ENCODE data around the gene ZNF774. TPM values are rescaled to one million over a fixed set of nuclear protein-coding genes. Genes with fewer than 3 reads are reported as not detected.
"Not testable (repeated sequence)": the region's sequence is repeated elsewhere in the genome, so short reads cannot be mapped to it uniquely, and the experiment has no call there.

ZNF774 gene
- 1 to 10 TPM in 2 of 3 donors, under 1 TPM in 1; 0.46 to 1.2 (median 1.0) TPM for total RNA-seq

DNA sequence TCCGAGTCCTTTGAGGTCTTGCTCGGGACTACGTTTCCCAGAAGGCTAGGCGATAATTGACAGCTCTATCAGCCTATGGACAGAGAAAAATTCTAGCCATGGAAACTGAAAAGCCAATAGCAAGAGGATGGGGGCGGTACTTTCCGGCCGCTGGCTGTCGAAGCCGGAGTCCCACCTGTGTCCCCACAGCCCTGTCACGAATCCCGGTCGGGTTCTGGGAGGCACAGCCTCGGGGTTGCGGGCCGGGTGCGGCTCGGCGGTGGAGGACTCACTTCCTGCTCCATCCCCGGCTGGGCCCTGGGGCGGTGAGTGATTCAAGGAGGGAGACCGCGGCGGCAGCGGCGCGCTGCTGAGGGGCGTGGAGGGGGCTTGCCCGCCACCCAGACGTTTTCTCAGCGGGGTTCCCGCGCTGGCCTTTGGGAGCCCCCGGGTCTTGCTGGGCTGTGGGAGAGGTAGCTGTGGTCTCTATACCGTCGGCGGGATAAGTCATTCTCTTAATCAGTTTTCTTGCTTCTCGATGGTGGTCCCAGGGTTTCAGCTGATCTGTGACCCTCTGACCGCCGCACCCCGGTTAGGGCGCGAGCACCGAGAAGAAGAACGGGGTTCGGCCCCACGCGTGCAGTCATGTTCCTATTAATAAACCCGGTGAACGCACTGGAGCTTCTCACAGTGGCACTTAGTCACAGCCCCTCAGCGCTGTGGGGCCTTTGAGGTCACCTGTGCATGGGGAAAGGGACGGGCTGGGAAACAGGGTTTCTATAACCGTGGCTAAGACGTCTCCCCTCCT is at the start of gene ZNF774:
Gene ZNF774, plus strand, starts transcription at position 178 of the 787 bp plus-strand sequence. CDS start 2,377 bp downstream, outside the sequence.
- H3K4me1 Mint-ChIP-seq (ENCODE audit: low read depth), result peaks cover 12% of the 10 kb centered on the region
- ATAC-seq (peak; percentile 98 to 99), DNase-seq (peak; percentile 81)
- no peaks in the 10 kb centered on the region for H3K9me3 Mint-ChIP-seq
- H3K4me3 Mint-ChIP-seq, result peak within 1 kb of the TSS; percentile 88
- no peaks in the 10 kb centered on the region for H3K36me3 Mint-ChIP-seq (ENCODE audit: insufficient read depth)
- peaks cover 2% of the 10 kb centered on the region for H3K27me3 Mint-ChIP-seq (ENCODE audit: low read depth)

DNA sequence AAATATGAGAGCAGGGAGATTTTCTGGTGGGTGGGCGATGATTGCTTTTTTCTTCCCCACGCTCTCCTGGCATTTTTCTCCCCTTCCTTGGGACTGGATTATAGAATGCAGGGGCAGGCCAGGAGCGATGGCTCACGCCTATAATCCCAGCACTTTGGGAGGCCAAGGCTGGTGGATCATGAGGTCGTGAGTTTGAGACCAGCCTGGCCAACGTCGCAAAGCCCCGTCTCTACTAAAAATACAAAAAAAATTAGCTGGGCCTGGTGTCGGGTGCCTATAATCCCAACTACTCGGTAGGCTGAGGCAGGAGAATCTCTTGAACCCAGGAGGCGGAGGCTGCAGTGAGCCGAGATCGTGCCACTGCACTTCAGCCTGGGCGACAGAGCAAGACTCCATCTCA is 46.7 kb upstream of the ZNF774 start:
- not testable (repeated sequence) for H3K9me3 Mint-ChIP-seq; H3K36me3 Mint-ChIP-seq (ENCODE audit: insufficient read depth)

DNA sequence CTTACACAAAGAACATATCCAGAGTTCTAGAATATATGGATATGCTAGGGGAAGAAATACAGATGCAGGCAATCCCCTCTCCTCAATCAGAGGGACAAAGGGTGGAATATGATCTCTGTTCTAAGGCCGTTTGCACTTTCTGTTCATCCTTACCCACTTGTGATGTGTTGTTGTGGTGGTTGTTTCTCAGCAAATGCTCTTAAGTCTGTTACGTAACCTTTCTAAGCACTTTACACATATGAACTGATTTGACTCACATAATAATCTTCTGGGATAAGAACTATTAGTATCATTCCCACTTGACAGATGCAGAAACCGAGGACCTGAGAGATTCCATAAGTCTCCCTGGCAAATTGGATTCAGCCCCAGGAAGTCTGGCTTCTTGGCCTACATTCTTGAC is 46.2 kb upstream of the ZNF774 start:
- DNase-seq, result no peak
- H3K4me1 Mint-ChIP-seq (ENCODE audit: low read depth), result peaks cover 27% of the 10 kb centered on the region

More for the DNA sequence above, 46.7 kb upstream of the ZNF774 start:
- H3K27me3 Mint-ChIP-seq (ENCODE audit: low read depth); ATAC-seq; DNase-seq; H3K4me3 Mint-ChIP-seq: not testable (repeated sequence)
- H3K4me1 Mint-ChIP-seq (ENCODE audit: low read depth), result peaks cover 27% of the 10 kb centered on the region

DNA sequence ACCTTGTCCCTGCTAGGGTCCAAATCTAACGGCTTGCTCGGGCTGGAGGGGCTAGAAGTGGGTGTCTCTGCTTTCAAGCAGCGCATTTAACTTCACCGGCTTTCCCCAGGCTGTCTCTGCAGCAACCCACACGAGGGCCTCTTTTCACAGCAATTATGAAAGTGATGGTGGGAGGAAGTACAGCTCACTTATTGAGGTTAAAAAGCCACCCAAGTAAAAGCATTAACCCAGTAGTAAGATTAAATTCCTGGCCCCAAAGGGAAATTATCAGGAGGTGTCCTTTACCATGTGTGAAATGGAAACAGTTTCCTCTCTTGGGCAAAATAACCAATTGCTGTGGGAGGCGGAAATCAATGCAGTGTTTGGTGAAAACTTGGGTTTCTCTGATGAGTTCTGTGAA is 45.5 kb upstream of the ZNF774 start:
- Mint-ChIP-seq H3K36me3 (ENCODE audit: insufficient read depth) (no peaks in the 10 kb centered on the region), H3K9me3 (no peaks in the 10 kb centered on the region), H3K4me1 (ENCODE audit: low read depth) (peaks cover 25% of the 10 kb centered on the region), H3K4me3 (peak overlapping the region; percentile 47), H3K27me3 (ENCODE audit: low read depth) (no peaks in the 10 kb centered on the region)
- ATAC-seq, result peak; percentile 93 to 96
- DNase-seq, result no peak

More for the DNA sequence above, 46.2 kb upstream of the ZNF774 start:
- Mint-ChIP-seq H3K4me3 (peak overlapping the region; percentile 47), H3K9me3 (no peaks in the 10 kb centered on the region), H3K36me3 (ENCODE audit: insufficient read depth) (no peaks in the 10 kb centered on the region), H3K27me3 (ENCODE audit: low read depth) (no peaks in the 10 kb centered on the region)
- no peak for ATAC-seq

DNA sequence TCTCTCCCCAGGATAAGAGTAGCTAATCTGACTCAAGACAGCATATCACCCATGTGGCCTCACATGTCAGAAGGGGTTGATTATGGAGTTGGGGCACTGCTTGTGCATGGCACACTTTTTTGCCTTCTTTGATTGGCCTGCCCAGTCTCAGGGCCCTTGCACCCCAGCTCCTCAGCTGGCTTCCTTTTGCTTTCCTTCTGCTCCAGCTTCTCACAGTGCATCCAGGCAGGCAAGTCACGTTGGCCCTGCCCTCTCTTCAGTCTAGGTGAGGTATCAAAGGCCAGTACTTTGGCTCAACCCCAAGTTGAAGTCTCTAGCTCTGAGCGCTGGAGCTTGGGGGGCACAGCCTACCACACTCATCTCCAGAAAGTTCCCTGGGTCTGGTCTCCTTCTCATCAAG is 44.4 kb upstream of the ZNF774 start:
- Mint-ChIP-seq H3K36me3 (ENCODE audit: insufficient read depth) (no peaks in the 10 kb centered on the region), H3K4me3 (no peak overlapping the region), H3K4me1 (ENCODE audit: low read depth) (peaks cover 22% of the 10 kb centered on the region), H3K27me3 (ENCODE audit: low read depth) (no peaks in the 10 kb centered on the region), H3K9me3 (no peaks in the 10 kb centered on the region)
- ATAC-seq, result no peak
- no peak for DNase-seq

DNA sequence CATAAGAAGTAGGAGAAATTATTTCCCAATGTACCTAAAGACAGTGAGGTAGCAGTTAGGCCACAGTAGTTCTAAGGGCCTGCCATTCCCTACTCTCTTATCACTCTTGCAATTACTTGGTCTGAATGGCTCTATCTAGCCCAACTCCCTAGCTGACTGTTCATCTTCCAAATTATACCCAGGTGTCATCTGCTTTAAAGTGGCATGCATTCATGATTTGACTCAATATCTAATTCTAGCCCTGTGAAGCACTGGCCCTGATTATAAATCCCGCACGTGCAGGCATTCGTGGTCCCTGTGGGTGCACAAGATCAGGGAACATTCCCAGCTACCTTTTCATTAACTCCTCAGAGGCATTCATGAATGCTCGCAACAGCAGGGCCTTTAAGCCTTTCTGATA is 43.1 kb upstream of the ZNF774 start:
- no peak for DNase-seq
- ATAC-seq, result no peak
- Mint-ChIP-seq H3K27me3 (ENCODE audit: low read depth) (no peaks in the 10 kb centered on the region), H3K4me3 (no peak overlapping the region), H3K4me1 (ENCODE audit: low read depth) (peaks cover 22% of the 10 kb centered on the region), H3K9me3 (no peaks in the 10 kb centered on the region), H3K36me3 (ENCODE audit: insufficient read depth) (no peaks in the 10 kb centered on the region)

DNA sequence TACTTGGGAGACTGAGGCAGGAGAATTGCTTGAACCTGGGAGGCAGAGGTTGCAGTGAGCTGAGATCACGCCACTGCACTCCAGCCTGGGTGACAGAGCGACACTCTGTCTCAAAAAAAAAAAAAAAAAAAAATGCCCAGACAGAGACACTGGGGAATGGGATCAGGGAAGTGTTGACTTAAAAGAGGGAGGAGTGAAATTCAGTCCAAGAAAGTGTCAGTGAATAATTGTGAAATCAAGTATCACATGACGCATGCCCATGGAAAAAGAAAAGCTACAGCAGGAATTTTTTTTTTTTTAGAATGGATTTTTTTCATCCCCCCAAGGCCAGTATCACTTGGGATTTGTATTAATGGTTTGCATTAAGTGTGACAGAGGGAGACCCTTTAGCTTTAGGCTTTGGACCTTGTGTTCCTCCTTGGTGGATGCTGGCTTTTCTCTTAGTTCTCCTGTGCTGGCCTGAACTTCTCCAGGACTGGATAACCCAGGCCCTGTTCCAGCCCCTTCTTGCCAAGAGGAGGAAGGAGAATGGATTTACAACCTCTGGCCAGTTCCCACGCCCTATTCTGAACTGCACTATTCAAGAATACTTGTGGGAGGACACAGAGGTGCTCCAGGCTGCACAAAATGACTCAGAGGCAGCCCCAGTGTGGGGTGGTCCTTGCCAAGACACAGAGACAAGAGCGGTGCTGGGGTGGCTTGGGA is 36.7 kb upstream of the ZNF774 start:
- Mint-ChIP-seq H3K9me3 (no peaks in the 10 kb centered on the region), H3K4me1 (ENCODE audit: low read depth) (peaks cover 2% of the 10 kb centered on the region), H3K4me3 (no peak overlapping the region), H3K36me3 (ENCODE audit: insufficient read depth) (no peaks in the 10 kb centered on the region), H3K27me3 (ENCODE audit: low read depth) (no peaks in the 10 kb centered on the region)
- DNase-seq (no peak), ATAC-seq (no peak)

DNA sequence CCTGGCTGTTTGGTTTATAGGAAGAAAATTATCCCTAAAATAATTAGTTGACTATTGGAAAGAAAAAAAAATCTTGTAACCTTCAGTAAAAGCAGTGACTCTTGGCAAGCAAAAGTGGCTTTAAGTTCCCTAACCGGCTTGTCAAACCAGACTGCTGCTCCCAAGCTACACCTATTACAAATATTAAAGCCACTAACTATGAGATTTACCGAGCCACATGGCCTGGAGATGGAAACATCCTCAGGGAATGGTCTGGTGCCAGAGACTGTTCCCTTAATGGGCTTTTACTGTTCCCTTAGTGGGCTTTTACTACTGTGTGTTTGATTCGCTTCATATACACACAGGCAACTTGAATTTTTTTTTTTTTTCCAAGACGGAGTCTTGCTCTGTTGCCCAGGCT is 35.9 kb upstream of the ZNF774 start:
- ATAC-seq, result no peak
- H3K4me1 Mint-ChIP-seq (ENCODE audit: low read depth), result peaks cover 2% of the 10 kb centered on the region
- H3K9me3 Mint-ChIP-seq, result no peaks in the 10 kb centered on the region
- no peak overlapping the region for H3K4me3 Mint-ChIP-seq
- no peaks in the 10 kb centered on the region for H3K36me3 Mint-ChIP-seq (ENCODE audit: insufficient read depth)
- no peaks in the 10 kb centered on the region for H3K27me3 Mint-ChIP-seq (ENCODE audit: low read depth)
- DNase-seq, result no peak

DNA sequence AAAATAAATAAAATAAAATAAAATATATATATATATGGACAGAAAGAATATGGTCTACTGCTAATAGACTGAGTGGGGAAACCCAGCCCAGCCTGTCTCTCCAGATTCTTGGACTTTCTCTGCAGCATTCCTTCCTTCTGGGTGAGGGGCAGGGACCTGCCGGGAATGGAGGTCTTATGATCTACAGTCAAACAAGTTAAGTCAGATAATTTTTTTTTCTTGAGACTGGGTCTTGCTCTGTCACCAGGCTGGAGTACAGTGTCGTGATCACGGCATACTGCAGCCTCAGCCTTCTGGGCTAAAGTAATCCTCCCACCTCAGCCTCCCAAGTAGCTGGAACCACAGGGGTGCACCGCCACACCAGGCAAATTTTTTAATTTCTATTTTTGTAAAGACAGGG is 33.5 kb upstream of the ZNF774 start:
- no peak for DNase-seq
- Mint-ChIP-seq H3K4me3 (no peak overlapping the region), H3K36me3 (ENCODE audit: insufficient read depth) (no peaks in the 10 kb centered on the region), H3K4me1 (ENCODE audit: low read depth) (peaks cover 2% of the 10 kb centered on the region), H3K27me3 (ENCODE audit: low read depth) (no peaks in the 10 kb centered on the region), H3K9me3 (no peaks in the 10 kb centered on the region)
- no peak for ATAC-seq

DNA sequence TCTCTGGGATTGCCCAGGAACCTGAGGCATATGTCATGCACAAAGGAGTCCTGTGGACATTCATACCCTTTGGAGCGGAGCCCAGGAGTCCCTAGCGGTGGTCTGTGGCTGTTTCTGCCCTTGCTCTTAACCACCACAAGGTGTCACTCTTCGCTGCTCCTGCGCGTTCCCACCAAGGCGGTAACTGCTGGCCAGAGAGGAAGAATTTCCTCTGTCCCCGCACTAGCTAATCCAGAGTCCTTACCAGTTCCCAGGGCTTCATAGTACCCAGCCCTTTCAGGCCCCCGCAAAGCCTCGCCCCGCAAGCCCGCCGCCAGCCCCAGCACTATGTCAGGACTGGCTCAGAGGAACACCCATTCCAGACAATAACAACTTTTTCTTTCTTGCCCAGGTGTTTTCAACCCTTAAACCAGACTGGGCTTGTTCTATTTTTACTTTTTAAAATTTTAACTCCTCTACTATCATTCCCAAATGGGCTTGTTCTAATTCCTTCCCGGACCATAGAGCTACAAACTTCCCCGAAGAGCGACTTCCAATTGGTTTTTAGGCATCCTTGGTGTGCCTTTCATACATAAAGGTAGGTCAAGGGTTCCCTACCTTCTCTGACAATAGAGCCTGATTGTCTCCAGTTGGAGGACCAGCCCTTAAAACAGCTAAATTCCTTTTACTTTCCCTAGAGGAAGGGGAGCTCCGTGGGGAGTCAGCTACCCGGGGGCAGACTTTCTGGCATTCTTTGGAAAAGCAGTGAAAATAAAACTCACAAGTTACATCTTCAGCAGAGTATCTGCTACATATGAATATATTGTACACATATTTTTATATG is 31.8 kb upstream of the ZNF774 start:
- DNase-seq (peak; percentile 55), ATAC-seq (peak; percentile 97 to 99)
- Mint-ChIP-seq H3K9me3 (no peaks in the 10 kb centered on the region), H3K4me3 (no peak overlapping the region), H3K36me3 (ENCODE audit: insufficient read depth) (no peaks in the 10 kb centered on the region), H3K27me3 (ENCODE audit: low read depth) (no peaks in the 10 kb centered on the region), H3K4me1 (ENCODE audit: low read depth) (peaks cover 2% of the 10 kb centered on the region)

DNA sequence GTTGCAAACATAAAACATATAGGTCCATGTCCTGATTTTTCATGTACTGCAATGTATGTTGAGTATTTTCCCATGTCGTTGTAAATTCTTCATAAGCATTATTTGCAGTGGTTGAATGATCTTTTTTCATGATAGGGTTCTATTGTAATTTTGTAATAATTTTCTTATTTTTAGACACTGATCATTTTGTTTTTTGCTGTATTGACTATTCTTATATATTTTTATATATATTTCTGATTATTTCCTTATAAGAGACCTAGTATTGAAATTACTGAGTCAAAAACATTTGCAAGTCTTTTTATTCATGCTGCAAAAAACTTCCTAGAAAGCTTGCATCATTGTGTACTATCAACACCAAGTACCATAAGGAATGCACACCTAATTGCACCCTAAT is 31.2 kb upstream of the ZNF774 start:
- no peak for ATAC-seq
- Mint-ChIP-seq H3K4me3 (no peak overlapping the region), H3K27me3 (ENCODE audit: low read depth) (no peaks in the 10 kb centered on the region), H3K4me1 (ENCODE audit: low read depth) (peaks cover 2% of the 10 kb centered on the region), H3K9me3 (no peaks in the 10 kb centered on the region), H3K36me3 (ENCODE audit: insufficient read depth) (no peaks in the 10 kb centered on the region)
- no peak for DNase-seq

DNA sequence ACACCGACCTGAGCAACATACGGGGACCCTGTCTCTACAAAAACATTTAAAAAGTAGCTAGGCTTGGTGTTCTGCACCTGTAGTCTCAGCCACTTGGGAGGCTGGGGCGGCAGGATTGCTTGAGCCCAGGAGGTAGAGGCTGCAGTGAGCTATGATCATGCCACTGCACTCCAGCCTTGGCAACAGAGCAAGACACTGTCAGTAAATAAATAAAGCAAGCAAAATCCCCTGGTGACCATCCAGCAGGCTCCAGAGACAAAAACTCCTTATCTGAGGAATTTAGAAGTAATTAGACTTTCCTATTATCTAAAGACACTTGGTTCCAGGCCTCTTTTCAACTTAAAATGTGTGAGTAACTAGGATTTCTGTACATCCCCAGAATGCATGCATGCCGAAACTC is 29.5 kb upstream of the ZNF774 start:
- ATAC-seq, result no peak
- H3K27me3 Mint-ChIP-seq (ENCODE audit: low read depth), result no peaks in the 10 kb centered on the region
- H3K4me1 Mint-ChIP-seq (ENCODE audit: low read depth), result peaks cover 2% of the 10 kb centered on the region

DNA sequence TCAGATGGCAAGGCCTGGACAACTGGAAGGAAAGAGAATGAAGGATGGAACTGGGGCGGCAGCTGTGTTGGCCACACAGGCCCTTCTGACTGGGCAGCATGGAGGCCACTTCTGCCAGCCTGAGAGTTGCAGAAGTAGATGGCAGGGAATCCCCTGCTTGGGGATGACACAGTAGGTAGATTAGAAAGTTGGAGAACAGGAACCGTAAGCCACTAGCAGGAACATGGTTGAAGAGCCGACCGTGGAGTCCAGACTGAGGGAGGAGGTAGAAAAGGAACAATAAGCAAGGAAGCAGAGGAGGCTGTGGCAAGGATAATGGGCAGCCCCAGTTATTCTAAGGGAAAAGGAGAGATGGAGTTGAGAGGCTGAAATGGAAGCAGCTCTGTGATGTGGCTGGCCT is 26.4 kb upstream of the ZNF774 start:
- DNase-seq (no peak), ATAC-seq (no peak)
- Mint-ChIP-seq H3K9me3 (no peaks in the 10 kb centered on the region), H3K4me3 (no peak overlapping the region), H3K27me3 (ENCODE audit: low read depth) (no peaks in the 10 kb centered on the region), H3K4me1 (ENCODE audit: low read depth) (no peaks in the 10 kb centered on the region), H3K36me3 (ENCODE audit: insufficient read depth) (no peaks in the 10 kb centered on the region)

More for the DNA sequence above, 29.5 kb upstream of the ZNF774 start:
- H3K4me3 Mint-ChIP-seq, result no peak overlapping the region
- H3K36me3 Mint-ChIP-seq (ENCODE audit: insufficient read depth), result no peaks in the 10 kb centered on the region
- DNase-seq, result no peak
- no peaks in the 10 kb centered on the region for H3K9me3 Mint-ChIP-seq

DNA sequence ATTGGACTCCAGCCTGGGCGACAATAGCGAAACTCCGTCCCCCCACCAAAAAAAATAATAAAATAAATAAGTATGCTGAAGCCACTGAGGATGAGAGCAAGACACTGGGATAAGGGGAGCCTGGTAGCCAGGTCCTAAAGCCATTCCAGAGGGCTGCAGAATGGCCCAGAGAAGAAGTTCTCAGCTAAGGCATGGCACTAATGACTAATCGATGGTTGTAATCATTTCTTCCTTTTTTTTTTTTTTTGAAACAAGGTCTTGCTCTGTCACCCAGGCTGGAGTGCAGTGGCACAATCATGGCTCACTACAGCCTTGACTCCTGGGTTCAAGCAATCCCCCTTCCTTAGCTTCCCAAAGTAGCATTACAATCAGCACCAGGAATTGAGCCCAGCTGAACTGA is 25.6 kb upstream of the ZNF774 start:
- Mint-ChIP-seq H3K36me3 (ENCODE audit: insufficient read depth) (no peaks in the 10 kb centered on the region), H3K27me3 (ENCODE audit: low read depth) (no peaks in the 10 kb centered on the region), H3K9me3 (no peaks in the 10 kb centered on the region), H3K4me1 (ENCODE audit: low read depth) (no peaks in the 10 kb centered on the region), H3K4me3 (no peak overlapping the region)
- DNase-seq (no peak), ATAC-seq (no peak)

Data from activated T-cell treated with anti-CD3 and anti-CD28 coated beads, Interleukin-2, amount 50 U/mL, for 4 hours (primary cell).